Osteocyte (in vitro differentiated cells): ENCODE results near the gene PRKCZ. TPM values are rescaled to one million over a fixed set of nuclear protein-coding genes. Genes with fewer than 3 reads are reported as not detected.

Experiments used
- DNase-seq: peaks from one replicate; pipeline ENCODE4 v3.0.0; 2021; ENCODE audit warnings: mixed read lengths; ENCODE audit not compliant: unreplicated experiment; ENCODE audit errors: extremely low spot score
- H3K27ac Mint-ChIP-seq: one replicate; pipeline ENCODE4 v1.8.0; 2021; ENCODE audit warnings: mild to moderate bottlenecking, mixed read lengths; ENCODE audit not compliant: unreplicated experiment
- H3K27me3 Mint-ChIP-seq: one replicate; pipeline ENCODE4 v1.8.0; 2021; ENCODE audit warnings: mixed read lengths; ENCODE audit not compliant: unreplicated experiment
- H3K36me3 Mint-ChIP-seq: one replicate; pipeline ENCODE4 v1.8.0; 2021; ENCODE audit warnings: mixed read lengths; ENCODE audit not compliant: unreplicated experiment
- H3K4me1 Mint-ChIP-seq: one replicate; pipeline ENCODE4 v1.8.0; 2021; ENCODE audit warnings: mixed read lengths; ENCODE audit not compliant: unreplicated experiment
- H3K4me3 Mint-ChIP-seq: one replicate; pipeline ENCODE4 v1.8.0; 2021; ENCODE audit warnings: mild to moderate bottlenecking, moderate library complexity, mixed read lengths; ENCODE audit not compliant: unreplicated experiment
- H3K9me3 Mint-ChIP-seq: one replicate; pipeline ENCODE4 v1.8.0; 2021; ENCODE audit warnings: mixed read lengths; ENCODE audit not compliant: unreplicated experiment
- total RNA-seq: library from RNA; stranded (reverse); gene quantifications from 2 replicates; pipeline ENCODE4 v1.2.1, GENCODE V29; 2021
- TF ChIP-seq, protein P1 (sequence below): fragments of 200-600 bp; sonication (generic); IDR thresholded peaks from 2 replicates; pipeline ENCODE4 v1.5.0; 2021; ENCODE audit warnings: antibody characterized with exemption, mild to moderate bottlenecking, moderate library complexity

Gene PRKCZ
- total RNA-seq, 1 donor from 2014 or later = 3.1 TPM

- TF ChIP-seq, protein P1, sequence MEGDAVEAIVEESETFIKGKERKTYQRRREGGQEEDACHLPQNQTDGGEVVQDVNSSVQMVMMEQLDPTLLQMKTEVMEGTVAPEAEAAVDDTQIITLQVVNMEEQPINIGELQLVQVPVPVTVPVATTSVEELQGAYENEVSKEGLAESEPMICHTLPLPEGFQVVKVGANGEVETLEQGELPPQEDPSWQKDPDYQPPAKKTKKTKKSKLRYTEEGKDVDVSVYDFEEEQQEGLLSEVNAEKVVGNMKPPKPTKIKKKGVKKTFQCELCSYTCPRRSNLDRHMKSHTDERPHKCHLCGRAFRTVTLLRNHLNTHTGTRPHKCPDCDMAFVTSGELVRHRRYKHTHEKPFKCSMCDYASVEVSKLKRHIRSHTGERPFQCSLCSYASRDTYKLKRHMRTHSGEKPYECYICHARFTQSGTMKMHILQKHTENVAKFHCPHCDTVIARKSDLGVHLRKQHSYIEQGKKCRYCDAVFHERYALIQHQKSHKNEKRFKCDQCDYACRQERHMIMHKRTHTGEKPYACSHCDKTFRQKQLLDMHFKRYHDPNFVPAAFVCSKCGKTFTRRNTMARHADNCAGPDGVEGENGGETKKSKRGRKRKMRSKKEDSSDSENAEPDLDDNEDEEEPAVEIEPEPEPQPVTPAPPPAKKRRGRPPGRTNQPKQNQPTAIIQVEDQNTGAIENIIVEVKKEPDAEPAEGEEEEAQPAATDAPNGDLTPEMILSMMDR = no peak
Observed at GRCh38 chr1:2043886-2044285, 6.3 kb upstream of the PRKCZ start.

DNA sequence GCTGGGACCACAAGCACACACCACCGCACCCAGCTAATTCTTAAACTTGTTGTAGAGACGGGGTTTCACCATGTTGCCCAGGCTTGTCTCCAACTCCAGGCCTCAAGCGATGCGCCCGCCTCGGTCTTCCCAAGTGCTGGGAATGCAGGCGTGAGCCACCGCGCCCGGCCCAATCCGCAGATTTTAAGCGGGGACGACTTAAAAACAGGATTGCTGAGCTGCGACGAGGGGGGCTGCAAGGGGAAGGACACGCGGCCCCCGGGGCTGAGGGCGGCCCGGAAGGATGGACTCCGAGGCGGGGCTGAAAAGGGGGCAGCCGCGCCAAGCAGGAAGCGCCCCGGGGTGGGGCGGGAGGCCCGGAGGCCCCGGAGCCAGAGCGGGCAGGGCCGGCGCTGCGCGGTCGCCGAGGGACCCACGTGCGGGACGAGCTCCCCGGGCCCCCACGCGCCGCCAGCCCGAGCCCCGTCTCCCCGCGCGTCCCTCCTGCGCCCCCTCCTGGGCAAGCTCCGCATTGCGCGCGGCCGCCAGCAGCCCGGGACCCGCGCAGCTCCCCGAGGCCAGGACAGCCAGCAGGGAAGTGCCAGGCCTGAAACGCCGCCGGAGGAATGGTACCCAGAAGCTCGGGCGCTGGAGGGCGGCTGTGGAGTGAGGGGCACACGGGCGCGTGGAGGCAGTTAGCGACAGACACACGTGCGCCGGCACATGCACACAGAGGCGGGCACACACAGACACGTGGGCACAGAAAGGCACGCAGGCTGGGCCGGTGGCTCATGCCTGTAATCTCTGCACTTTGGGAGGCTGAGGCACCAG lies 5.5 kb upstream of the PRKCZ start:
- no peak overlapping the region for H3K4me3 Mint-ChIP-seq
- peaks cover 23% of the 10 kb centered on the region for H3K27me3 Mint-ChIP-seq
- peak; percentile 94 for DNase-seq
- H3K4me1 Mint-ChIP-seq = peaks cover 7% of the 10 kb centered on the region
- H3K36me3 Mint-ChIP-seq = no peaks in the 10 kb centered on the region
- H3K27ac Mint-ChIP-seq = no peak overlapping the region
- H3K9me3 Mint-ChIP-seq = no peaks in the 10 kb centered on the region
- TF ChIP-seq, protein P1 = peak; percentile 84

More at GRCh38 chr1:2043886-2044285, 6.3 kb upstream of the PRKCZ start:
- H3K27ac Mint-ChIP-seq = no peak overlapping the region
- H3K36me3 Mint-ChIP-seq = no peaks in the 10 kb centered on the region
- peaks cover 23% of the 10 kb centered on the region for H3K27me3 Mint-ChIP-seq
- DNase-seq = no peak
- peaks cover 1% of the 10 kb centered on the region for H3K4me1 Mint-ChIP-seq
- no peak overlapping the region for H3K4me3 Mint-ChIP-seq
- H3K9me3 Mint-ChIP-seq = no peaks in the 10 kb centered on the region

DNA sequence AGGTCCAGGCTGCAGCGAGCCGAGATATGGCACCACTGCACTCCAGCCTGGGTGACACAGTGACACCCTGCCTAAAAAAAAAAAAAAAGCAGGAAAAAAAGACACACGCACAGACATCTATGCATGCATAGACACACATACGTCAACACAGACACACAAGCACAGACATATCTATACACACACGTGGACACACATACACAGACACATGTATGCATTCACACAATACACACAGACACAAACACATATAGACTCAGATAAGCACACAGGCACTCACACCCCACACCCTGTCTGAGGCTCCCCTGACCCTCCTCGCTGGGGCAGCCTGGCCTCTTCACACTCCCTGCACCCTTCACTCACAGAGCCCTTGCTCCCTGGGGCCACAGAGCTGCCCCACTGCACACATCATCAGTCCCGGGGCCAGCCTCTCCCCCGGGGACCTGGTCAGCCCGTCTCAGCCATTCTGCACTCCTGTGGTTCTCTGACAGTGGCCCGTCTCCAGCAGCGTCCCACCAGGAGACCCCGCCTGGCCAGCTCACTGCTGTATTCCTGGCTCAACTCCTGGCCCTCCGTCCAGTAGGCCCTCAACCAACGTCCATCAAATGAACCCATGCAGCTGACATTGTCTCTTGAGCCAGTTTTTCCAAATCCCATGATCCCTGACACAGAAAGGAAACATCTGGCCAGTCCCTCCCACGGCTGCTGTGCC lies 4.6 kb upstream of the PRKCZ start:
- Mint-ChIP-seq H3K27me3 (peaks cover 23% of the 10 kb centered on the region), H3K4me3 (no peak overlapping the region), H3K9me3 (no peaks in the 10 kb centered on the region), H3K27ac (no peak overlapping the region), H3K36me3 (no peaks in the 10 kb centered on the region), H3K4me1 (peaks cover 7% of the 10 kb centered on the region)
- DNase-seq = no peak
- TF ChIP-seq, protein P1 = no peak

- no peak for DNase-seq
- Mint-ChIP-seq H3K36me3 (no peaks in the 10 kb centered on the region), H3K27me3 (peaks cover 23% of the 10 kb centered on the region), H3K4me3 (no peak overlapping the region), H3K27ac (no peak overlapping the region), H3K4me1 (peaks cover 7% of the 10 kb centered on the region), H3K9me3 (no peaks in the 10 kb centered on the region)
- TF ChIP-seq, protein P1 = peak; percentile 55
Observed at GRCh38 chr1:2046174-2046917, 3.9 kb upstream of the PRKCZ start.
